Measurements from ENCODE around the gene C1QTNF6. TPM values are rescaled to one million over a fixed set of nuclear protein-coding genes. Genes with fewer than 3 reads are reported as not detected.

C1QTNF6 gene
- total and polyA plus RNA-seq, 2 donors (not counting 3 experiments of a cell fraction or from before 2014, with no cell fraction given), result 20.2 to 27.6 TPM

GRCh38 chr22:37221424-37222333 is 33.6 kb upstream of the C1QTNF6 start:
- Histone ChIP-seq H3K79me2 (ENCODE audit: control insufficient read depth, insufficient read depth, low read length) (no peaks in the 10 kb centered on the region), H3K4me1 (ENCODE audit: control insufficient read depth, extremely low read depth, insufficient read depth, low read length) (no peaks in the 10 kb centered on the region), H3K9me3 (replicated peaks; ENCODE audit: control insufficient read depth, insufficient read depth, low read length) (no peaks in the 10 kb centered on the region), H4K20me1 (replicated peaks; ENCODE audit: control insufficient read depth, extremely low read depth, insufficient read depth, low read length) (no peaks in the 10 kb centered on the region), H3K4me2 (ENCODE audit: insufficient read depth, low read length) (no peak overlapping the region), H3K9me1 (replicated peaks; ENCODE audit: control insufficient read depth, extremely low read depth, insufficient read depth, low read length) (no peaks in the 10 kb centered on the region), H3K9ac (replicated peaks; ENCODE audit: extremely low read depth, insufficient read depth, low read length) (no peak overlapping the region), H3K36me3 (ENCODE audit: control insufficient read depth in 2 of 2, extremely low read depth in 1 of 2, insufficient read depth in 2 of 2, low read length in 2 of 2) (peaks cover 5 to 6% of the 10 kb centered on the region in 2 experiments), H3K27ac (ENCODE audit: insufficient read depth, low read depth, low read length) (no peak overlapping the region), H3K27me3 (ENCODE audit: control insufficient read depth in 2 of 2, insufficient read depth in 2 of 2, low read length in 2 of 2) (peaks cover 0 to 9% of the 10 kb centered on the region in 2 experiments), H3K4me3 (replicated peaks in 1 of 3; ENCODE audit: insufficient read depth in 1 of 3, low read depth in 1 of 3, low read length in 3 of 3) (no peak overlapping the region), H2AFZ (ENCODE audit: low read depth, low read length) (no peak overlapping the region)
- TF ChIP-seq POLR2AphosphoS5 (IDR thresholded peaks at IDR 0.05; ENCODE audit: insufficient read depth, low read depth, low read length), result no peak
- no peak for TF ChIP-seq FOS (IDR thresholded peaks at IDR 0.05; ENCODE audit: borderline replicate concordance, insufficient read depth, low read length)
- TF ChIP-seq MAX (IDR thresholded peaks at IDR 0.05; ENCODE audit: insufficient read depth, insufficient read length), result no peak
- TF ChIP-seq GATA2 (IDR thresholded peaks at IDR 0.05; ENCODE audit: insufficient read depth, insufficient read length, low read depth, low read length), result no peak
- no peak for TF ChIP-seq POLR2A (IDR thresholded peaks at IDR 0.05; ENCODE audit: low read depth, low read length)
- TF ChIP-seq JUN (IDR thresholded peaks at IDR 0.05; ENCODE audit: borderline replicate concordance, insufficient read depth, insufficient read length, low read depth), result no peak
- TF ChIP-seq EZH2 (IDR thresholded peaks at IDR 0.05; ENCODE audit: borderline replicate concordance, low read depth, low read length, severe bottlenecking), result no peak
- no peak for TF ChIP-seq MYC (IDR thresholded peaks at IDR 0.05; ENCODE audit: low read depth, low read length)
- no peak for TF ChIP-seq CTCF (IDR thresholded peaks at IDR 0.05; ENCODE audit: extremely low read depth in 1 of 2, insufficient read depth in 1 of 2, low read depth in 1 of 2, low read length in 2 of 2)
- ChIA-PET POLR2A (no interaction called here), CTCF (interaction anchor here (0.7 to 5.4 kb wide), 2 partner anchors 22 to 38 kb away, joined by 3 to 64 read pairs; no protein-coding TSS in a partner anchor)
- no TSS peak for BruUV-seq (replicated peaks)
- dilution Hi-C loops (cut with MboI; ENCODE audit: extremely low pct_ligation_motif_present, low sequenced_read_pairs) (no loop called here), intact Hi-C loops (cut with micrococcal nuclease) (no loop called here)
- DNase-seq (ENCODE audit: low read depth, low spot score) (no peak), FAIRE-seq (no peak)

Data from endothelial cell of umbilical vein (primary cell).